Activated CD8-positive, alpha-beta memory T cell treated with anti-CD3 and anti-CD28 coated beads, Interleukin-2, amount 50 U/mL, for 1 hour (primary cell): ENCODE data around the gene NTSR1.

Experiments
- DNase-seq: peaks from one replicate; pipeline ENCODE4 v3.0.0-alpha.2; 2020; ENCODE audit errors: extremely low read depth

Gene NTSR1

GRCh38 chr20:62771396-62772102, 62.9 kb downstream of the NTSR1 start:
- DNase-seq: no peak

DNA sequence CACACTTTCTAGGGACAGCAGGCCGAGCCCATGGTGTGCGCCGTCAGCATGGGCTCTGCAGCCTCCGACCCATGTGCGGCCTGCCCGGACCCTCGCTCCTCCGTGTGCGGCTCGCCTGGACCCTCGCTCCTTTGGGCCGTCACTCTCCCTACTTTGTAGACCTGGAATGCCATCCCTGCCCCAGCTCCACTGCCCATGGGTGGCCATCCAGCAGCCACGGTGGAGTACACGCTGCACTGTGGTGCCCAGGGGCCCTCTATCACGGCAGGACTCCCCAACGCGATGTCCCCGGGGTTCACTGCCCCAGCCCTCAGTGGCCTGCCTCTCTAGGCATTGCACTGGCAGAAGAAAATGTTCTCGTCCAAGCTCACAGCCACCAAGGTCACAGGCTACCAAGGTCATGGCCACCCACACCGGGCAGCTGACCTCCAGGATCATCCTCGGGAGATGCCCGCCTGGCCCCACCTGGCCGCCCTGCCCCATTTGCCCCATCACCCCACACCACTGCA, 63.5 kb downstream of the NTSR1 start:
- no peak for DNase-seq

DNA sequence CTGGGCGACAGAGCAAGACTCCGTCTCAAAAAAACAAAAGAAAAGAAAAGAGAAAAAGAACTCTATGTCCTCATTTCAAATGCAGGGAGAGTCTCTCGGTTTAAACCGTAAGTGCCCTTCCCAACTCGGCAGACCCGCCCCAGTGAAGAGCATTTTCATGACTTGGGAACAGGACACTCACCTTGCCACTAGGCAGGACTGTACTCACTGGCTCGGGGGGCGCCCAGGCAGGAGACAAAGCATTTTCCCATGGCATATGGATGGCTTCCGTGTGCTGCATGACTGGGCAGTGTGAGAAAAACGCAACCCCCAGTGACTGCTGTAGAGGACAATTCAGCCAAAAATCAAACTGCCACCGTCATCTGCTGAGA, 64.0 kb downstream of the NTSR1 start:
- DNase-seq: no peak

DNA sequence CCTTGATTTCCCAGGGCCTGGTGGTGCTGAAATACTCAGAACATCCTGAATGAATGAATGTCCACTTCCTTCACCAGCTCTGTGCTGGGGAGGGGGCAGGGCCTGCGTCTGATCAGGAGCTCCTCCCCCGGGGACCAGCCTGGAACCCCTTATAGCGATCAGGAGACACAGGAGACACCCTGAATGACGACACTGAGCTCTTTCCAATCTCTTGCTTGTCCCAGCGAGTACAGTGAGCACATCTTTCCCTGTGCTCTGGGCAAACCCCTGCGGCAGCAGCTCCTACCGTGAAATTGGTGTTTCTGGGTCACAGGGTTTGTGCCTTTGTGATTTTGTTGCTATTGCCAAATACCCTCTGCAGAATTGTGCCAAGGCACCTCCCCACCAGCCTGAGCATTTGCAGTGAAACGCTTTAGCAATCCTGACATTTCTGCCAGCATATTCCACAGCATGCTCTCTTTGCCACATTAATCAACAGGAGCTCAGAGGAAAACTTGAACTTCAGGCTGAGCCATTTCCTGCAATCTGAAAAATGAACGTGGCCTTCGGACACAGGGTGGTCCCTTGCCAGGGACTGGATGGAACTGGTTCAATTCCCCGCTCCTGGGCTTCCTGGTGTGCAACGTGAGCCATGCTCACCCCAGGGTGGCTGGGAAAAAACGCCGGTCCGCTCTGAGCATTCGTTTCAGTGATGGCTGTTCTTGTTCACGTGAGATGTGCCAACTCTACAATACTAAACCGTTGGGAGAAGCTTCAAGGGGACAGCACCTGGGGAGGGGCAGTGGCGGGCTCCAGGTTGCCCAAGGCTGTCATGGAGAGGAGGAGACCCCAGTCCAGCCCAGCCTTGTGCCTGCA, 64.6 kb downstream of the NTSR1 start:
- DNase-seq: no peak

- no peak for DNase-seq
These were observed 65.4 kb downstream of the NTSR1 start for GRCh38 chr20:62773845-62774714.

DNA sequence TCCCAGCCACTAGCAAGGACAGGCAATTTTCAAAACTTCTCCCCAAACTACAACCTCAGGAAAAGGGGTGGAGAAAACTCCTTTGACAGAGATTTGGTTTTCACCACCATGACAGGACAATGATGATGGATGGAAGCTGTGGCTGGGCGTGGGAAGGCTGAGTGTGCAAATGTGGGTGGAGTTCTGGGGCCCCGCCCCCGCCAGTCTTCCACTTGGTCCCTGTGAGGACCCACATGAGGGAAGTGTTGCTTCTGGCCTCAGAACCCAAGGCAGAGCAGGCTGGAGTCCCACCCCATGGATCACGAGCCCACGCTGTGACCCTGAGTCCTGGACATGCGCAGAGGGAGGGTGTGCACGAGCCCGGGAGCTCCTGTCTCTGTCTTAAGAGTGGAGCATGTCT, 66.1 kb downstream of the NTSR1 start:
- DNase-seq: no peak

- DNase-seq: no peak
These were observed 66.6 kb downstream of the NTSR1 start for GRCh38 chr20:62775206-62775605.

DNA sequence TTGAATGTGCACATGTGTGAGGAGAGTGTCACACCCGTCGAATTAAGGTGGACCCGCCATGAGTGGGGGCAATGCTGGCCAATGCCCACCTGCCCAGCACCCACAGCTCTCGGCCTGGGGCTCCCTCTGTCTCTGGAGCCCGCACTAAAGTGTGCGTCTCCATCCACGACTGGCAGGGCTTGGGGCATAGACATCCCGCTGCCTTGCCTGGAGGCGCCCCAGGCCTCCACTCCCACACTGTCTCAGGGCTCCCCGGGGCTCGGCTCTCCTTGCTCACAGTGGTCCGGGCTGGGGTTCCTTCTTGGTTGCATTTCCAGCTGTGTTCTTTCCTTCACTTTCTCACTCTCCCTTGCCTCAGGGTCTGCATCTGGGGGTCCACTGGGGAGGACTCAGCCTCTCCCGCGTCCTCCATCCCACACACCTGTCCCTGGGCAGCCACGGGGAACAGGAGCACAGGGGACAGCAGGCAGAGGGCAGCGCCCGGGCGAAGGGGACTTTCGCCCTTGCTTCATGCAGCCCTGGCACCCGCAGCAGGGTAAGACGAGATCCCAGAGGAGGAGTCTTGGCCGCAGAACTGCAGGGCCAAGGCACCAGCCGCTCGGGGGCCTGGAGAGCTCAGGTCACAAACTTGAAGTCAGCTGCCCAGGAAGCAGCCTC, 67.5 kb downstream of the NTSR1 start:
- no peak for DNase-seq

DNA sequence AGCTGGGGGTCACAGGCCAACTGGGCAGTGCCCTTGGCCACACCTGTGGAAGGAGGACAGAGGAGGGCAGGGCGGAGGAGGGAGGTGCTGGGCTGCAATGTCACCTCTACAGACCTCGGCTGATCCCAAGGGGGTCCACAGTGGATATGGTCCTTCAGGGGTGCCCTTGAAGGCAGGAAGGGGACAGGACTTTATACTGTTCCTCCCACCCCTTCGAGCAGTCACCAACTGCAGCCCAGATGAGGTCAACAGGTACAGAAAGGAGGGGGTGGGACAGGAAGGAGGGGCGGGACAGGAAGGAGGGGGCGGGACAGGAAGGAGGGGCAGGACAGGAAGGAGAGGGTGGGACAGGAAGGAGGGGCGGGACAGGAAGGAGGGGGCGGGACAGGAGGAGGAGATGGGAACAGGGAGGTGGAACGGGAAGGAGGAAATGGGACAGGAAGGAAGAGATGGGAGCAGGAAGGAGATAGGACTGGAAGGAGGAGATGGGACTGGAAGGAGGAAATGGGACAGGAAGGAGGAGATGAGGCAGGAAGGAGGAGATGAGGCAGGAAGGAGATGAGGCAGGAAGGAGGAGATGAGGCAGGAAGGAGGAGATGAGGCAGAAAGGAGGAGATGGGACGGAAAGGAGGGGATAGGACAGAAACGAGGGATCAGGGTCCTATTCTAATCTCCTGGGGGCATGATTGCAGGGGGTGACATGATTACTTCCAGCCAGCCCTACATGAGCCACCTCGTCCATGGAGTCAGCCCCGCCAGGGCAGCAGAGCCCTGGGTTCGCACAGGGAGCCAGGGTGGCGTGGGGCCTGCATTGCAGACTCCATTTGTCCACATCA, 68.3 kb downstream of the NTSR1 start:
- no peak for DNase-seq

- no peak for DNase-seq
These were observed 68.8 kb downstream of the NTSR1 start for GRCh38 chr20:62777528-62777830.

GRCh38 chr20:62778058-62778457, 69.4 kb downstream of the NTSR1 start:
- no peak for DNase-seq

DNA sequence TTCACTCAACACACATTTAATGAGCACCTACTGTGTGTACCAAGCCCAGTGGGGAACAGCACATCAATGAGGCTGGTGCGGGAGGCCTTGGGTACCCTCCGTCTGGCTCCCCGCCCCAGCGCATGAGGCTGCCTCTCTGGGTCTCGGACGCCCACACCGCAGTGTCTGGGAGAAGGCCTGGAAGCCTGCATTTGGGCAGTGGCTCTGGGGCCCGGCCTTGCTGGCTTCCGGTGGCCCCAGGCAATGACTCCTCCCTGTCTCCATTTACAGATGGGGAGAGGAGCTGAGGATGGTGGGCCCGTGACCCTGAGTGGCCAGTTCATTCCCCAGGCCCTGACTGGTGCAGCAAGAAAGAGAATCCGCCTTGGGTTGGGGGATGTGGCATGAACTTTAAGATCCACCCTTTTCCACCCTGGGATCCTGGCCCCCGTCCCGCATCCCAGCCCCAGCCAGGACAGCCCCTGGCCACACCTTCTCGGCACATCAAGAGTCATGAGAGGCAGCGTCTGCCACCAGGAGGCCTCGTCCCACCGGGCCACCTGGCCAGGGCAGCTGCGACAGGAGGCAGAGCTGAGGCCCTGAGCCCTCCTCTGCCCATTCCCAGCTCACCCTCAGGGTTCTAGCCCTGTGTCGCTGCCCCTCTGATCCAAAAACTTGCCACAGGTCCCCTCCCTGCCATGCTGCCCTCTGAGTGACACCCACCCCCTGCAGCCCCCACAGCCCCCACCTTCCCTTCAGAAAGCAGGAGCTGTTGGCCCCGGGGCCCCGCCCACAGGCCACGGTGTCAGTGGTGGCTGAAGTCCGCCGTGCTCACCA, 70.2 kb downstream of the NTSR1 start:
- DNase-seq: no peak

DNA sequence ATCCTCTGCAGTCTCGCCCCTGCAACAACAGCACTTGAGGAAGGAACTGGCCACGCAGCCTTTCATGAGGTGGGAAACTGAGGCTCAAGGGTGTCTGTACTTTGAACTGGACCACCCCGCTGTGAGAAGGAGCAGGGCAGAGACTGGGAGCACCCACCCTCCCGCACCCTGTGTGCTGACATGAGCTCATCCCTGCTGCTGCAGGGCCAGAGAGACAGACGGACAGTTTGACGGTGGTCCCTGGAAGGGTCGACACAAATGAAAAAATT, 70.7 kb downstream of the NTSR1 start:
- no peak for DNase-seq

GRCh38 chr20:62780204-62780603, 71.6 kb downstream of the NTSR1 start:
- DNase-seq: no peak

GRCh38 chr20:62780696-62781095, 72.1 kb downstream of the NTSR1 start:
- DNase-seq: no peak

- DNase-seq: no peak
These were observed 73.7 kb downstream of the NTSR1 start for GRCh38 chr20:62782149-62782892.

- DNase-seq: no peak
These were observed 74.2 kb downstream of the NTSR1 start for GRCh38 chr20:62782893-62783278.

GRCh38 chr20:62784497-62784896, 75.9 kb downstream of the NTSR1 start:
- no peak for DNase-seq

DNA sequence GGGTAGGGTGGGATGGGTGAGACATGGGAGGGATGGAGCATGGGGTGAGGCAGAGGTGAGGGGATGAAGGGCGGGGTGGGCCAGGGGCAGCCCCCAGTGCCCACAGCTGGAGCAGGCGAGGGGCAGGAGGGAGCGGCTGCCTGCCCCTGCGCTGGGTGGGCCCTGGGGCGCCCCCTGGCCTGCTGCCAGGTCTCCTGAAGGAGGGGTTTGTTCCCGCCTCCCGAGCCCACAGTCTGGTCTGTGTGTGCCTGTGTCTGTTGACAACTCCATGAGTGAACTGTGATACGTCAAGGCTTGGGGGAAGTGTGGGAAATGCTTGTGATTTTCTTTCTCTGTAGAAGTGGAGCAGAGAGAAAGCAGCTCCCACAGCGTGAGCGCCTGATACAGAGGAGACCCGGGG, 76.8 kb downstream of the NTSR1 start:
- DNase-seq: no peak

DNA sequence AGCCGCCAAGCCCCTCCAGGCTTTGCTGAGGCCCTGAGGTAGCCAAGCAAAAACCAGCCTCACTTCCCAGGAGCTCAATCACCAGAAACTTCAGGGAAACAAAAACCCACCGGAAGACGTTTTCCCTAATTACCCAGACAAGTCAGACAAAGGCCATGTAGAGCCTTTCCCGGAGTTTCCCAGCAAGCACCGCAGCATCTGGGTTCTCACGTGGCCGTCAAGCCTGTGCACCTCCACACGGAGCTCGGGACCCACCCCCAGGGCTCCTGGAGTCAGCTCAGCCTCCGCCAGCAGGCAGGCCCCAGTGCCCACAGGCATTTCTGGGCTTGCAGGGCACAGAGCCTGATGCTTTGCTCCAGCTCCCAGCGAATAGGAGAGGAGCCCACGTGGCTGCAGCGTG, 77.5 kb downstream of the NTSR1 start:
- no peak for DNase-seq
